Measurements from ENCODE around the gene CD164L2. TPM values are rescaled to one million over a fixed set of nuclear protein-coding genes. Genes with fewer than 3 reads are reported as not detected.

The CD164L2 gene
- total RNA-seq, 1 donor from 2014 or later, result 0.29 TPM

DNA sequence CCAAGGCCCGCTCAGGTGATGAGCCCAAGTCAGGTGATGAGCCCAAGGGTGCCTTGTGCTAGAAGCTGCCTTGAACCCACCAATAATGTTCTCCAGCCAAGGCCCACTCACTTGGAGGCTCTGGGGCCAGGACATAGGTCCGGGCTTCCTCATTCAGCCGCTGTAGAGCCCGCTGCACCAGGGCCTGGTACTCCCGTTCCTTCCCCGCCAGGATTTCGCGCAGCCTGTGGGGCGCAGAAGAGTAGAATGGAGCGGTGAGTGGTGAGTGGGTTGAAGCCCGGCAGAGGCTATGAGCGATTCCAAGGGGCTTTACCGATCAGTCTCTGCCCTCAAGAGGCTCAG, 26.9 kb downstream of the CD164L2 start:
- TF ChIP-seq, protein P1, sequence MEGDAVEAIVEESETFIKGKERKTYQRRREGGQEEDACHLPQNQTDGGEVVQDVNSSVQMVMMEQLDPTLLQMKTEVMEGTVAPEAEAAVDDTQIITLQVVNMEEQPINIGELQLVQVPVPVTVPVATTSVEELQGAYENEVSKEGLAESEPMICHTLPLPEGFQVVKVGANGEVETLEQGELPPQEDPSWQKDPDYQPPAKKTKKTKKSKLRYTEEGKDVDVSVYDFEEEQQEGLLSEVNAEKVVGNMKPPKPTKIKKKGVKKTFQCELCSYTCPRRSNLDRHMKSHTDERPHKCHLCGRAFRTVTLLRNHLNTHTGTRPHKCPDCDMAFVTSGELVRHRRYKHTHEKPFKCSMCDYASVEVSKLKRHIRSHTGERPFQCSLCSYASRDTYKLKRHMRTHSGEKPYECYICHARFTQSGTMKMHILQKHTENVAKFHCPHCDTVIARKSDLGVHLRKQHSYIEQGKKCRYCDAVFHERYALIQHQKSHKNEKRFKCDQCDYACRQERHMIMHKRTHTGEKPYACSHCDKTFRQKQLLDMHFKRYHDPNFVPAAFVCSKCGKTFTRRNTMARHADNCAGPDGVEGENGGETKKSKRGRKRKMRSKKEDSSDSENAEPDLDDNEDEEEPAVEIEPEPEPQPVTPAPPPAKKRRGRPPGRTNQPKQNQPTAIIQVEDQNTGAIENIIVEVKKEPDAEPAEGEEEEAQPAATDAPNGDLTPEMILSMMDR (IDR thresholded peaks at IDR 0.05; ENCODE audit: insufficient read depth, low read length, poor library complexity, severe bottlenecking), result no peak

DNA sequence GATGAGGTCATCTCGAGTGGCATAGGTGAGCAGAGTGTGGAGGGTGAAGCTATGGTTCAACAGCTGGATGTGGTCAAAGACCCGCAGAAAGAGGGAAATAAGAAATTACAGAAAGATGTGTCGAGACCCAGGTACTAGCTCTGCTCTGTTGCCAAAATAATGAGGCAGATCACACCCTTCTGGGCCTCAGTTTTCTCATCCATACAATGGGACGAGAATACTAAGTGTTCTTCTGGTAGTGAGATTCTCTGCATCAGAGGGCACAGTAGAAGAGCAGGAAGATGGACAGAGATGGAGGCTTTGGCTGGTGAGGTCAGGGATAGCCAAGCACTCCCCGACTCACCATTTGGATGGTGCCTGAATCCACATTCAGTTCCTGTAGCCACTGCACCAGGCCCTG, 27.4 kb downstream of the CD164L2 start:
- no peak overlapping the region for H3K4me3 ChIP-seq (ENCODE audit: low read depth, low read length)
- TF ChIP-seq, protein P1 (IDR thresholded peaks at IDR 0.05; ENCODE audit: insufficient read depth, low read length, poor library complexity, severe bottlenecking), result no peak
- peaks cover 2% of the 10 kb centered on the region for H3K36me3 ChIP-seq (ENCODE audit: control insufficient read depth, insufficient read depth, low read length)
- peaks cover 2% of the 10 kb centered on the region for H3K27me3 ChIP-seq (ENCODE audit: control insufficient read depth, insufficient read depth, low read length)
- DNase-seq (ENCODE audit: low read depth), result no peak

More for the DNA sequence above, 26.9 kb downstream of the CD164L2 start:
- peaks cover 2% of the 10 kb centered on the region for H3K27me3 ChIP-seq (ENCODE audit: control insufficient read depth, insufficient read depth, low read length)
- H3K36me3 ChIP-seq (ENCODE audit: control insufficient read depth, insufficient read depth, low read length), result peaks cover 2% of the 10 kb centered on the region
- no peak overlapping the region for H3K4me3 ChIP-seq (ENCODE audit: low read depth, low read length)
- no peak for DNase-seq (ENCODE audit: low read depth)

- H3K36me3 ChIP-seq (ENCODE audit: control insufficient read depth, insufficient read depth, low read length), result peaks cover 2% of the 10 kb centered on the region
- no peak for DNase-seq (ENCODE audit: low read depth)
- H3K27me3 ChIP-seq (ENCODE audit: control insufficient read depth, insufficient read depth, low read length), result peaks cover 6% of the 10 kb centered on the region
- TF ChIP-seq, protein P1 (IDR thresholded peaks at IDR 0.05; ENCODE audit: insufficient read depth, low read length, poor library complexity, severe bottlenecking), result no peak
- H3K4me3 ChIP-seq (ENCODE audit: low read depth, low read length), result no peak overlapping the region
Observed at GRCh38 chr1:27353629-27354028, 29.5 kb downstream of the CD164L2 start.

DNA sequence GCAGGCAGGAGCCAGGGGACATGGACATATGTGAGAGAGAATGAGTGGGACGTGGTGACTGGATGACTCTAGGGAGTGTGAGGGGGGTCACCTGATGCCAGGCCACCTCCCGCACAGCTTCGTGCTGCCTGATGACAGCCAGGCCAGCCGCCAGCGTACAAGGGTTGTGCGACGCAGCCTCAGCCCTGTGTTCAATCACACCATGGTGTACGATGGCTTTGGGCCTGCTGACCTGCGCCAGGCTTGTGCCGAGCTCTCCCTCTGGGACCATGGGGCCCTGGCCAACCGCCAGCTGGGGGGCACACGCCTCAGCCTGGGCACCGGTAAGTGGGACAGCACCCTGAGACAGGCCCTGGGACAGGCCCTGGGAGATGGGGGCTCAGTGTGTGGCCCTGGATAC, 30.0 kb downstream of the CD164L2 start:
- no peak for DNase-seq (ENCODE audit: low read depth)
- TF ChIP-seq, protein P1 (IDR thresholded peaks at IDR 0.05; ENCODE audit: insufficient read depth, low read length, poor library complexity, severe bottlenecking), result no peak
- peaks cover 6% of the 10 kb centered on the region for H3K27me3 ChIP-seq (ENCODE audit: control insufficient read depth, insufficient read depth, low read length)
- H3K36me3 ChIP-seq (ENCODE audit: control insufficient read depth, insufficient read depth, low read length), result peaks cover 2% of the 10 kb centered on the region
- no peak overlapping the region for H3K4me3 ChIP-seq (ENCODE audit: low read depth, low read length)

DNA sequence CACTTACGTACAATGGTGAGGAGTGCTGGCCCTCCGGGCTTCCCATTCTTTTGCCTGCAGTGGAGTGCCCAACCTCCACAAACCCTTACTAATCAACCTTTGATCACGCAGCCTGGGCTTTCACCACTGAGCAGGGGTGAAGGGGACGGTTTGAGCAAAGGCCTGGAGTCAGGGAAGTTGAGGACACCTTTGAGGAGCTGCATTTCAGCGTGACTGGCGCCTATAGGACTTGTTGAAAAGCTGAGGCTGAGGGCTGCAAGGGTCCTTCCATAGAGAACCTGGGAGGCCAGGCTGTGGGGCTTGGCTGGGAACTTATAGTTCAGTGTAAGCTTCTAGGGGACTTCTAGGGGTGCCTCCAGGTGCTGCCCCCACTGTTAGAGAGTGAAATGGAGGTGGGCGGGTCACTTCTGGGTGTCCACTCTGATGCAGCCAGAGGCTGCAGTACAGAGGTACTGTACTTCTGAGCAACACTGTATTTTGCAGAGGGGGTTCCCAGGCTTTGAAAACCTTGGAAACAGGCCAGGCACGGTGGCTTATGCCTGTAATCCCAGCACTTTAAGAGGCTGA, 31.5 kb downstream of the CD164L2 start:
- no peak for DNase-seq (ENCODE audit: low read depth)
- TF ChIP-seq, protein P1 (IDR thresholded peaks at IDR 0.05; ENCODE audit: insufficient read depth, low read length, poor library complexity, severe bottlenecking), result no peak
- Histone ChIP-seq H3K4me3 (ENCODE audit: low read depth, low read length) (no peak overlapping the region), H3K36me3 (ENCODE audit: control insufficient read depth, insufficient read depth, low read length) (peaks cover 1% of the 10 kb centered on the region), H3K27me3 (ENCODE audit: control insufficient read depth, insufficient read depth, low read length) (peaks cover 6% of the 10 kb centered on the region)

Data from kidney epithelial cell (primary cell).